Lower leg skin (tissue), 3 donors: ENCODE data around the gene TLCD2.

ENCODE experiments used
- CTCF ChIP-seq, 3 donors: fragments of 450-650 bp; IDR thresholded peaks; one replicate each; pipeline ENCODE4 v1.5.1; 2016; ENCODE audit warnings: antibody characterized with exemption in 3 of 3, mild to moderate bottlenecking in 3 of 3, moderate library complexity in 2 of 3
- POLR2A ChIP-seq, 2 donors: fragments of 450-650 bp; IDR thresholded peaks; one replicate each; pipeline ENCODE4 v1.6.1; 2016 to 2017; ENCODE audit warnings: antibody characterized with exemption in 2 of 2, mild to moderate bottlenecking in 1 of 2, moderate library complexity in 1 of 2

- TF ChIP-seq CTCF (IDR thresholded peaks at IDR 0.05) (no peak), POLR2A (IDR thresholded peaks at IDR 0.05) (no peak)
These were observed 3.1 kb downstream of the TLCD2 start for GRCh38 chr17:1707107-1707506.
